ENCODE measurements around the gene OTOR. TPM values are rescaled to one million over a fixed set of nuclear protein-coding genes. Genes with fewer than 3 reads are reported as not detected.
A peak's percentile ranks its signal among the peaks of the same experiment; 100 is the strongest.

OTOR gene
- total and polyA plus RNA-seq, 2 donors (not counting 3 experiments of a cell fraction or from before 2014, with no cell fraction given), result not detected

- ChIA-PET POLR2A (no interaction called here), CTCF (interaction anchor here (0.9 to 1.6 kb wide), 3 partner anchors 10 to 54 kb away, joined by 3 to 4 read pairs (median 3); no protein-coding TSS in a partner anchor)
- no TSS peak for BruUV-seq (replicated peaks)
These were observed 1.4 kb downstream of the OTOR start for GRCh38 chr20:16749573-16749972.

More at GRCh38 chr20:16749573-16749972, 1.4 kb downstream of the OTOR start:
- peaks cover 4 to 12% of the 10 kb centered on the region in 2 experiments for H3K27me3 ChIP-seq (ENCODE audit: control insufficient read depth in 2 of 2, insufficient read depth in 2 of 2, low read length in 2 of 2)
- H3K4me1 ChIP-seq (ENCODE audit: control insufficient read depth, extremely low read depth, insufficient read depth, low read length), result no peaks in the 10 kb centered on the region
- no peak for FAIRE-seq
- H3K27ac ChIP-seq (ENCODE audit: insufficient read depth, low read depth, low read length), result no peak overlapping the region
- intact Hi-C loops (cut with micrococcal nuclease) (no loop called here), dilution Hi-C loops (cut with MboI; ENCODE audit: extremely low pct_ligation_motif_present, low sequenced_read_pairs) (no loop called here)
- no peak for TF ChIP-seq EZH2 (IDR thresholded peaks at IDR 0.05; ENCODE audit: borderline replicate concordance, low read depth, low read length, severe bottlenecking)
- no peak for TF ChIP-seq FOS (IDR thresholded peaks at IDR 0.05; ENCODE audit: borderline replicate concordance, insufficient read depth, low read length)
- TF ChIP-seq CTCF (IDR thresholded peaks at IDR 0.05; ENCODE audit: extremely low read depth in 1 of 2, insufficient read depth in 1 of 2, low read depth in 1 of 2, low read length in 2 of 2), result peak in 1 of 2 donors; percentile 11
- no peak for TF ChIP-seq POLR2AphosphoS5 (IDR thresholded peaks at IDR 0.05; ENCODE audit: insufficient read depth, low read depth, low read length)
- H3K36me3 ChIP-seq (ENCODE audit: control insufficient read depth in 2 of 2, extremely low read depth in 1 of 2, insufficient read depth in 2 of 2, low read length in 2 of 2), result no peaks in the 10 kb centered on the region
- H3K4me2 ChIP-seq (ENCODE audit: insufficient read depth, low read length), result no peak overlapping the region
- no peak for DNase-seq (ENCODE audit: low read depth, low spot score)
- H3K9me3 ChIP-seq (replicated peaks; ENCODE audit: control insufficient read depth, insufficient read depth, low read length), result no peaks in the 10 kb centered on the region
- H4K20me1 ChIP-seq (replicated peaks; ENCODE audit: control insufficient read depth, extremely low read depth, insufficient read depth, low read length), result no peaks in the 10 kb centered on the region
- H3K9ac ChIP-seq (replicated peaks; ENCODE audit: extremely low read depth, insufficient read depth, low read length), result no peak overlapping the region
- H2AFZ ChIP-seq (ENCODE audit: low read depth, low read length), result no peak overlapping the region
- H3K9me1 ChIP-seq (replicated peaks; ENCODE audit: control insufficient read depth, extremely low read depth, insufficient read depth, low read length), result no peaks in the 10 kb centered on the region
- no peaks in the 10 kb centered on the region for H3K79me2 ChIP-seq (ENCODE audit: control insufficient read depth, insufficient read depth, low read length)
- no peak overlapping the region for H3K4me3 ChIP-seq (replicated peaks in 1 of 3; ENCODE audit: insufficient read depth in 1 of 3, low read depth in 1 of 3, low read length in 3 of 3)
